ENCODE results near the gene MYRIP.

- TF ChIP-seq POLR2A (IDR thresholded peaks at IDR 0.05): no peak
- TF ChIP-seq, protein P1, sequence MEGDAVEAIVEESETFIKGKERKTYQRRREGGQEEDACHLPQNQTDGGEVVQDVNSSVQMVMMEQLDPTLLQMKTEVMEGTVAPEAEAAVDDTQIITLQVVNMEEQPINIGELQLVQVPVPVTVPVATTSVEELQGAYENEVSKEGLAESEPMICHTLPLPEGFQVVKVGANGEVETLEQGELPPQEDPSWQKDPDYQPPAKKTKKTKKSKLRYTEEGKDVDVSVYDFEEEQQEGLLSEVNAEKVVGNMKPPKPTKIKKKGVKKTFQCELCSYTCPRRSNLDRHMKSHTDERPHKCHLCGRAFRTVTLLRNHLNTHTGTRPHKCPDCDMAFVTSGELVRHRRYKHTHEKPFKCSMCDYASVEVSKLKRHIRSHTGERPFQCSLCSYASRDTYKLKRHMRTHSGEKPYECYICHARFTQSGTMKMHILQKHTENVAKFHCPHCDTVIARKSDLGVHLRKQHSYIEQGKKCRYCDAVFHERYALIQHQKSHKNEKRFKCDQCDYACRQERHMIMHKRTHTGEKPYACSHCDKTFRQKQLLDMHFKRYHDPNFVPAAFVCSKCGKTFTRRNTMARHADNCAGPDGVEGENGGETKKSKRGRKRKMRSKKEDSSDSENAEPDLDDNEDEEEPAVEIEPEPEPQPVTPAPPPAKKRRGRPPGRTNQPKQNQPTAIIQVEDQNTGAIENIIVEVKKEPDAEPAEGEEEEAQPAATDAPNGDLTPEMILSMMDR (IDR thresholded peaks at IDR 0.05): no peak
These were observed 10.5 kb downstream of the MYRIP start for GRCh38 chr3:39819899-39820298.

All from adrenal gland (tissue), 5 donors.